SK-N-SH treated with all-trans-retinoic acid at 6 μM for 48 hours (cell line): ENCODE results near the gene USP4.
"Not testable (repeated sequence)": the region's sequence is repeated elsewhere in the genome, so short reads cannot be mapped to it uniquely, and the experiment has no call there.

ENCODE experiments used
- ATAC-seq: fragments of 200-7000 bp; cut with Tn5 transposase; 3 replicates; pipeline ENCODE4 v1.9.1; 2020; ENCODE audit warnings: mild to moderate bottlenecking, moderate library complexity
- ARNTL ChIP-seq: fragments of 450-650 bp; formaldehyde crosslinking; IDR thresholded peaks from 2 replicates; pipeline ENCODE4 v1.5.0; 2020; ENCODE audit warnings: low read depth, mild to moderate bottlenecking, moderate library complexity, borderline replicate concordance
- BACH2 ChIP-seq: fragments of 250-450 bp; sonication (Bioruptor Pico); IDR thresholded peaks from 2 replicates; pipeline ENCODE4 v1.9.0; 2021; ENCODE audit warnings: mild to moderate bottlenecking, borderline replicate concordance
- CREB5 ChIP-seq: fragments of 250-450 bp; sonication (Bioruptor Pico); IDR thresholded peaks from 2 replicates; pipeline ENCODE4 v1.5.1; 2020; ENCODE audit warnings: low read depth, mild to moderate bottlenecking, moderate library complexity
- CSDC2 ChIP-seq: fragments of 250-450 bp; sonication (Bioruptor Pico); IDR thresholded peaks from 2 replicates; pipeline ENCODE4 v1.5.0; 2020; ENCODE audit warnings: mild to moderate bottlenecking, moderate library complexity
- CSRNP3 ChIP-seq: fragments of 250-450 bp; sonication (Bioruptor Pico); IDR thresholded peaks from 2 replicates; pipeline ENCODE4 v1.5.1; 2021; ENCODE audit warnings: mild to moderate bottlenecking, moderate library complexity
- GLIS3 ChIP-seq: fragments of 250-450 bp; sonication (Bioruptor Pico); IDR thresholded peaks from 2 replicates; pipeline ENCODE4 v1.5.0; 2020; ENCODE audit warnings: mild to moderate bottlenecking, moderate library complexity
- ISL1 ChIP-seq: fragments of 250-450 bp; sonication (Bioruptor Pico); IDR thresholded peaks from 2 replicates; pipeline ENCODE4 v2.1.2; 2022; ENCODE audit warnings: mild to moderate bottlenecking, moderate library complexity
- OSR1 ChIP-seq: fragments of 250-450 bp; sonication (Bioruptor Pico); IDR thresholded peaks from 2 replicates; pipeline ENCODE4 v1.8.0; 2022; ENCODE audit warnings: moderate library complexity, mild to moderate bottlenecking, inconsistent platforms
- PATZ1 ChIP-seq: fragments of 250-450 bp; sonication (Bioruptor Pico); IDR thresholded peaks from 2 replicates; pipeline ENCODE4 v1.8.0; 2020; ENCODE audit warnings: mild to moderate bottlenecking, moderate library complexity, borderline replicate concordance
- POU6F1 ChIP-seq: fragments of 250-450 bp; sonication (Bioruptor Pico); IDR thresholded peaks from 2 replicates; pipeline ENCODE4 v1.8.0; 2021; ENCODE audit warnings: low read depth, mild to moderate bottlenecking, moderate library complexity, borderline replicate concordance
- PPARA ChIP-seq: fragments of 250-450 bp; sonication (Bioruptor Pico); IDR thresholded peaks from 2 replicates; pipeline ENCODE4 v1.5.0; 2020; ENCODE audit warnings: mild to moderate bottlenecking, borderline replicate concordance
- RARB ChIP-seq: fragments of 250-450 bp; sonication (Bioruptor Pico); IDR thresholded peaks from 2 replicates; pipeline ENCODE4 v1.8.0; 2021; ENCODE audit warnings: mild to moderate bottlenecking, moderate library complexity
- SNAI2 ChIP-seq: fragments of 250-450 bp; sonication (Bioruptor Pico); IDR thresholded peaks from 2 replicates; pipeline ENCODE4 v1.5.0; 2020; ENCODE audit warnings: mild to moderate bottlenecking, moderate library complexity
- TOX ChIP-seq: fragments of 250-450 bp; sonication (Bioruptor Pico); IDR thresholded peaks from 2 replicates; pipeline ENCODE4 v1.8.0; 2021; ENCODE audit warnings: mild to moderate bottlenecking, moderate library complexity, borderline replicate concordance
- TSHZ2 ChIP-seq: fragments of 250-450 bp; sonication (Bioruptor Pico); IDR thresholded peaks from 2 replicates; pipeline ENCODE4 v1.5.0; 2020; ENCODE audit warnings: mild to moderate bottlenecking, moderate library complexity
- ZC3H10 ChIP-seq: fragments of 250-450 bp; sonication (Bioruptor Pico); IDR thresholded peaks from 2 replicates; pipeline ENCODE4 v1.5.1; 2021; ENCODE audit warnings: mild to moderate bottlenecking, moderate library complexity
- ZFP3 ChIP-seq: fragments of 250-450 bp; sonication (Bioruptor Pico); IDR thresholded peaks from 2 replicates; pipeline ENCODE4 v1.5.0; 2020; ENCODE audit warnings: mild to moderate bottlenecking, moderate library complexity
- ZFP30 ChIP-seq: fragments of 450-650 bp; formaldehyde crosslinking; IDR thresholded peaks from 2 replicates; pipeline ENCODE4 v1.5.0; 2022; ENCODE audit warnings: mild to moderate bottlenecking, moderate library complexity
- ZNF565 ChIP-seq: fragments of 450-650 bp; formaldehyde crosslinking; conservative IDR thresholded peaks from 2 replicates; pipeline ENCODE4 v1.5.0; 2020; ENCODE audit warnings: low read depth, mild to moderate bottlenecking, moderate library complexity
- ZNF70 ChIP-seq: fragments of 450-650 bp; formaldehyde crosslinking; IDR thresholded peaks from 2 replicates; pipeline ENCODE4 v1.5.0; 2020; ENCODE audit warnings: mild to moderate bottlenecking, moderate library complexity
- ZNF8 ChIP-seq: fragments of 450-650 bp; formaldehyde crosslinking; IDR thresholded peaks from 2 replicates; pipeline ENCODE4 v1.5.0; 2020; ENCODE audit warnings: mild to moderate bottlenecking, moderate library complexity

Gene USP4

GRCh38 chr3:49244581-49245205 is 95.2 kb downstream of the USP4 start:
- no peak for TF ChIP-seq ARNTL (CRISPR knock-in tag)
- TF ChIP-seq ISL1 (CRISPR knock-in tag), result no peak
- TF ChIP-seq CREB5, result no peak
- TF ChIP-seq TOX (CRISPR knock-in tag), result no peak
- TF ChIP-seq ZNF70 (CRISPR knock-in tag), result no peak
- TF ChIP-seq ZFP3, result no peak
- TF ChIP-seq PPARA (CRISPR knock-in tag), result no peak
- TF ChIP-seq ZC3H10, result no peak

GRCh38 chr3:49240091-49240490 is 99.8 kb downstream of the USP4 start:
- ATAC-seq, result not testable (repeated sequence)

More at GRCh38 chr3:49244581-49245205, 95.2 kb downstream of the USP4 start:
- ATAC-seq, result no peak; the same call in 2 of the 3 replicates

- ATAC-seq, result peak; percentile 53; the same call in 2 of the 3 replicates
- TF ChIP-seq PPARA (CRISPR knock-in tag) (no peak), BACH2 (CRISPR knock-in tag) (no peak), PATZ1 (CRISPR knock-in tag) (no peak), GLIS3 (CRISPR knock-in tag) (no peak), ZFP3 (no peak), ZNF565 (CRISPR knock-in tag) (no peak), ISL1 (CRISPR knock-in tag) (no peak), ZC3H10 (no peak), ZNF8 (no peak), TOX (CRISPR knock-in tag) (no peak), CREB5 (no peak), TSHZ2 (no peak), CSRNP3 (CRISPR knock-in tag) (no peak), CSDC2 (CRISPR knock-in tag) (no peak)
These were observed 101.4 kb downstream of the USP4 start for GRCh38 chr3:49238274-49239127.

GRCh38 chr3:49237344-49237743 is 102.5 kb downstream of the USP4 start:
- no peak for ATAC-seq
- TF ChIP-seq OSR1 (no peak), ISL1 (CRISPR knock-in tag) (no peak), ZNF8 (no peak), PATZ1 (CRISPR knock-in tag) (no peak), ZNF70 (CRISPR knock-in tag) (no peak), RARB (CRISPR knock-in tag) (no peak), ZFP30 (CRISPR knock-in tag) (no peak), SNAI2 (CRISPR knock-in tag) (no peak), POU6F1 (CRISPR knock-in tag) (no peak)
